ELR (cell line): ENCODE measurements around the gene TSPOAP1.

Source experiments
- DNase-seq: peaks from one replicate; pipeline ENCODE4 v3.0.0-alpha.2; 2015; ENCODE audit warnings: low read depth

The TSPOAP1 gene

DNA sequence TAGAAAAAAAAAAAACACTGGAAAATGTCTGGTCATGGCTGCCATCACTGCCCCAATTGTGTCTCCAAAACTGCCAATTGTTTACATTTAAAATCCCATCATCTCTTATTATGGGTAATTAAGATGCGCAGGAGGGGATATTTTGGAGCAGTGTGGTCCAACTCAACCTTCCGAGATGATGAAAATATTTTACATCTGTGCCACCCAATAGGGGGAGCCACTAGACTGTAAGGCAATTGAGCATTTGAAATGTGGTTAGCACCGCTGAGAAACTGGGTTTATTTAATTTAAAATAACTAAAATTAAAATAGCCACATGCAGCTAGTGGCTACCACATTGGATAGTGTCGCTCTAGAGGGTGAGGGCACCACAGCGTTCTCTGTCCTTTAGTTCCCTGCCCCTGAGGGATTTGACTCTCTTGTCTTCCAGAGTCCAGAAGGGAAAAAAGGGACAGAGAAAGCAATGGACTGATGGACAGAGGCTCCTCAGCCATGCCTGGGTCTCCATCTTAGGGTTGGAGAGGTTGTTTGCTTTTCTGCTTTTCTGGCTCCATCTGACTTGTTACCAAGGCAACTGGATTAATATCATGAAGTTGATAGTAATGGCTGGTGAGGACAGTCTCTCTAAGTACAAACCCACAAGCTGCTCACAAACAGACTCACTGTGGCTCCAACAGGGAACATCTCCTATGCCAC, 51.3 kb downstream of the TSPOAP1 start:
- DNase-seq, result peak; percentile 38

DNA sequence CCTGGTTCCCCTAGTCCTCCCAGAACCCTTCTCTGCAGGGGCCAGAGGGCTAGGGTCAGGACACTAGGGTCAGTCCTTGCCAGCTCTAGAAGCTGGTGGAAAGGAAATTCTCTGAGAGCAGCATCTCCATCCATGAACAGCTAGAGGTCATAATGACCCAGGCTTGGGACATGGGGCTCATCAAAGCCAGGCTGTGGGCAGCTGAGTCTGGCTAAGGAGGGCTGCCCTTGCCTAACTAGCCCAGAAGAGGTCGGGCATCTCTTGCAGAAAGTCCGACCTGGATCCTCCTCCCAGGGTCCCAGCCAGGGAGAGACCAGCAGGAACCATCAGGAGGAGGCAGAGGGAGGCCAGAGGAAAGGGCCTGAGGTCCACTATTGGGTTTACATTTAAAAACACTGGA, 52.2 kb downstream of the TSPOAP1 start:
- no peak for DNase-seq

DNA sequence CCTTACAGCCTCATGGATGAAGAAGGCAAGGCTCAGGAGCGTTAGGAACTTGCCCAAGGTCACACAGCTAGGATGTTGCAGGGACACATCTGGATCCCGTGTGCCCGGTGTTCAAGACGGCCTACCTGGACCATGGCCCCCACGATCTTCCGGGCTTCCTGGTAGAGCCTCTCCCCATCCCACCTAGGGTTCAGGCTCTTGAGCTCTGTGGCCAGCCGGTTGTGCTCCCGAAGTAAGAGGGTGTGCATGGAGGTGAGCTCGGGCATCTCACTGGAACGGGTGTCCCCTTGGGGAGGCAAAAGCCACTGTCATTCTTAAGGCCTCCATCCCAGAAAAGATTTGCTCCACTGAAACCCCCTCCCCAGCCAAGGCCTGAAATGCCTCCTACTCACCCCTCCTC, 53.2 kb downstream of the TSPOAP1 start:
- DNase-seq, result no peak

DNA sequence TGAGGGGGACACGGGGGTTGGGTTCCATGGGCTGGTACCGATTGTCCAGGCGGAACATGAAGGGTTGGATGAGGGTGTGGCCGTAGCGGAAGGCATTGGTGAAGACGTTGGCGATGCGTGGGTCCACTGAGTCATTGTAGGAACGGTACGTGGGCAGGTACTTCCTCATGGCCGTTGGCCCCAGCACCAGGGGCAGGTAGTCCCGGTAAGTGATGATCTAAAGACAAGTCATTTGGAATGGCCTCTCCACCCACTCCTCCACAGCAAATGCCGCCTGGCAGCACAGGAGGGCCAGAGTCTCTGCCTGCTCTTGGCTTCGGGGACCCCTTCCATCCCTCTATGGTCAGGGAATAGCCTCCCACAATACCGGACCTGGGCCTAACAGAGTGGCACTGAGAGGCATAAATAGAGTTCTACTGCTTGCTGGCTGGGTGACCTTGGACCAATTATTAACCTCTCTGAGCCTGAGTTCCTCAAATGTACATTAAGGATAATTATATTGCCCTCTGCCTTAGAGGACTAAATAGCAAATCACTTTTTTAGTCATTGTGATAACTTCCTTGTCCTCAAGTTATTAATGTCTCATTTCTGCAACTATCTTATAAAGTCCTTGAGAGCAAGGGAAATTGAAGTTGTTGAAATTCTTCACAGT, 55.0 kb downstream of the TSPOAP1 start:
- no peak for DNase-seq

DNA sequence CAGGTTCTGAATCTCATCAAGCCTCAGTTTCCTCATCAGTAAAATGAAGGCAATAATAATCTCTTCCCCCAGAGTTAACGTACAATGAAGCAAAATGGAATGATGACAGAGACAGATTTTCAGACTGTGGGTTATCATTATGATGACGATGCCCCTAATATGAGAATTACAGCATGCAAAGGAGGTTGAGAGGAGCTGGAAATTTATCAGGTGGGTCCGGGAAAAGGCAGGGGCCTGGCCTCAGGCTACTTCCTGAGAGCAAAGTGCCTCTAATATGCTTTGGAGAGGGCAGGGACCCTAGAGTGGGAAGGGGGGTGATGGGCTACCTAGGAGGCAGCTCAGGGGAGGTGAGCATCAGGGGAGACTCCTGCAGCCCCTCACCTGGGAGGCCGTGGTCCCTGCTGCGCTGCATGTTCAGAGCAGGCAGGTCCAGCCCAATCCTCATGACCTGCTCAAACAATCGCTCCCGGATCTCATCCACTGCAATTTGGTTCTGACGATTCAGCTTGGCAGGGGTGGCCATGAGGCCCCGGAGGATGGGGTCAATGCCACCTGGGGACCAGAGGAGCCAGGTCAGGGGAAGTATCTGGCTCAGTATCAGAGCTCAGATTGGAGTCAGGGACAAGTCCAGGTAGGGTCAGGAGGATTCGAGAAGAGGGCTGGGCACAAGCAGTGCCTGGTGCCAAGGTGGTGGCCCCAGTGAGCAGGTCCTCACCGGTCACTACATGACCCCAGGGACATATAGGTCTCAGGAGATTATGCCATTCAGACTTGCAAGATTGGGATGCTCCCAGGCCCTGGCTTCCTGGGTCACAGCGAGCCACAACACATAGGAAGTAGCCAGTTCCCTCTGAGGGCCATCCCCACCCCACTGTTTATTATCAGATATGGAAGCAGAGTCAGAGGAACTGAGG, 56.0 kb downstream of the TSPOAP1 start:
- no peak for DNase-seq

DNA sequence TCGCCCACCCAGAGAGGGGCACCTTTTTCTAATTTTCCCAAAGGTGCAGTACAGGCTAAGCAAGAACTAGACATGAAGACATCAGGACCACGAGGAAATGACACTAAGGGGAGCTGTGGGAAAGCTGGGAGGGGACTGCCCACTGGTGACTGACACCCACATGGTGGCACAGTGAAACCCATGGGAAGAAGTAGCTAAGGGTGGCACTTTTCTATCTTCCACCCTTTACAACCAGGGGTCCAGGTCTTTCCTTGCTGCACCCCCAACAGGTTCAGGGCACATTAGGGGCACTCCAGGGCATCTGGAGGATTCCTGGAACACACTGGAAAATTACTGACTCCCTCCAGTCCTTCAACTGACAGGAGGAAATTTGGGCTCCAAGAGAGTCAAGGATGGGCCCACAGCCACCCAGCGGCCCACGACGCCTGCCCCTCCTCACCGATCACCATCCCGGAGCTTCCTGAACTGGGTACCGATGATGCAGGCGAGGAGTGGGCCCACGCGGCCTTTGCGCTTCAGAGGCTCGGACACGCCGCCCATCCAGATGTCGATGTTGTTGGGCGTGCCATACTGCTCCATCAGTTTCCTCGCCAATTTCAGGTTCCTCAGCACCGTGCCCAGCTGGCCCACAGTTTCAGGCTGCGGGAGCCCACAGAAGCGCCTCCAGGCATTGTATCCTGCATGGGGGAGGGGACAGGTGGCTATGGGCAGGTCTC, 57.2 kb downstream of the TSPOAP1 start:
- no peak for DNase-seq

DNA sequence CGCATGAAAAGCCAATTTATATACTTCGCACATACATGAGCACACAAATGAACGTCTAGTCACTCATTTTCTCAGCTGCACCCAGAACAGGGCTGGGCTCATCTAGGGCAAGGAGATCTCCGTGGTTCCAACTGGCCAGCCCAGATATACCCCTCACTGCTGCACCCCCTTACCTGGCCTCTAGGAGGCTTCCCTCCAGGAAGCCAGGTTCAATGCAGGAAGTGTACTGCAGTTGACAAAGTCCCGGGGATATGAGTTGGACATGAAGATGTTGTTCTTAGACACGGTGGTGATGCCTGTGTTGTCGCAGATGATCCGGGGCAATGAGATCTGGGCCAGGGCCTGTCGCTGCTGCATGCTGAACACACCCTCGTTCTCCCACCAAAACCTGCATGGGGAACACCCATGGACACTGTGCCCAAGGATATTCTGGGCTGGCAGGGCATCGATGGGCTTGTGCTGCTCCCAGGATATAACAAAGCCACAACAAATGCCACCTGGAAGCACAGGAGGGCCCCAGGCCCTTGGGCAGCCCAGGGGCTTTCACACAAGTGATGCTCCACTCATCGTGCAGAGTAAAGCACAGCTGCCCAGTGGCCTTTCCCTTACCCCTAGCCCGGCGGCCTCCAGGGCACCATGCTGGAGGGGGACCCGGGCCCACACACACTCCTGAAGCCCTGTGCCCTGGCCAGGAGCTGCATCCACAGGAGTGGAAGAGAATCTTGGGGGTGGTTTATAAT, 57.9 kb downstream of the TSPOAP1 start:
- DNase-seq, result no peak

DNA sequence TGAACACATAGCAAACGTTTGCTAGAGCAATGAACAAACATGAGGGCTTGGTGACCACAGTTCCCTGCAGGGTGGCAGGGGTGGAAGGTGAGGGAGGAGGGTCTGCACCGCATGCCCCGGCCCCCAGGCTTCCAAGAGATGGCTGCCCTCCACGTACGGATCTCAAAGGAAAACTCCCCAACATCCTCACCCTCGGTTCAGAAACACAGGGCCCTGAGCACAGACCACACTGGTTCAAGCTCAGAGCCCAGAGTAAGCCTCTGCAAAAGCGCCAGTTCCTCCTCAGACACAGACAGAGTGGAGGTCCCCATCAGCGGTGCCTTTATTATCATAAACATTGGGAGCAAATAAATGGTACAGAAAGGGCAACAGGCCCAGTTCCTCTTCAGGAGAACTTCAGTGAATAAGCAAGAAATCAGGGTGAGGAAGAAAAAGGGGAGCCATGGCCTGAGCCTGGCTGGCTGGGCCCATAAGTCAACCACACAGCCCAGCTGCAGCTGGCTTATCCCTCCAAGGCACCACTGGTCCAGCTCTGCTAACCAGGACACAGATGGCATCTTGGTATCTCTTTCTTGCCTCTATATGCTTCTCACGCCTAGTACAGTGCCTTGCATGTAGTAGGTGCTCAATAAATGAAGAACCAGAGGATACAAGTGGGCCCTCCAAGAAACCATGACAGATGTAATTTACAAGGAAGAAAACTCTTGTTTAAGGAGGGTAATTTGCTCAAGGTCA, 58.9 kb downstream of the TSPOAP1 start:
- no peak for DNase-seq

DNA sequence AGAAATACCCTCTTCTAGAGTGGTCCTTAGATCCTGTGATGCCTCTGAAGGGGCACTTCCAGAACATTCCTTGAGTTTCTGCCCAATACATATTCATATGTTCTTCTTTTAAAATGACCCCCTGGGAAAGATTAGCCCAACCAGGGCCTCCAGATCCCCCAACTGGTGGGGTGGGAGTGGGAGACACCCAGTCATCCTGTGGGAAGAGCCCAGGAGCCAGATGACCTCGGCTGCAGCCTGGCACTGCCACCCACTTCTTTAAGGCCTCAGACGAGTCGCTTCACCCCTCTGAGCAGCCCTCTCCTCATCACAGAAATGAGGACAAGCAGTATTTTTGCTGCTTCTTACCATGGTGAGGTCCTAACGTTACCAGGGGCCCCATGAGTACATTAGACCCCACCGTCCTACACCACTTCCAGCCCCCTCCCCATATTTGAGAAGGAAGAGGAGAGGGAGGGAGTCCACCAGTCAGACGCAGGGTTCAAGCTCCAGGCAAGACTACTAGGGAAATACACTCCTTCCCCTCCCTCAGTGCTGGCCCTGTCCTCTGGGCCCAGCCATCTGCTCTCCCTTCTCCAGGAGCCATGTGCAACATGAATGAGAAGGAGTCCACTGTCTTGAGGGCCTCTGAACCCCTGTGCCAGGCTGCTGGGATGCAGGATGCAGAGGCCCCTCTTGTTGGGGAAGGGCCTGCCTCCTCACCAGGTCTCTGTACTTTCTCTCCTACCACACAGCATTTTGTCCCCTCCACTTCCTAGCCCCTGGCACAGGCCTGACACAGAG, 59.6 kb downstream of the TSPOAP1 start:
- DNase-seq, result no peak

DNA sequence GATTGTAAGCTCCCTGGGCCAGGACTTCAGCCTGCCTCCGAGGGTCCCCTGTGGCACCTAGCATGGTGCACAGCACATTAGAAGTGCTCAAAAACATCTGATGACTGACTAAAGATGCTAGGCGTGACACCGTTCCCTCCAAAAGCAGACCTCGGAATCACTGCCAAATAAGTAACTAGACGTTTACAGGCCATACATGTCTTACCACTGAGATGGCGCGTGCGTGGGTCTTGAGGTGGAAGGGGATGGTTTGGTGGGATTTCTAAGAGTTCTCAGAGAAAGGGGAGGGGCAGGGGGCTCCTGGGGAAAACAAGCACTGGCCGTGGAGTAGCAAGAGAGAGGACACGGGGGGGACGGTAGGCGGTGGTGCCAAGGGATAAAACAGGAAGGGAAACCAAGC, 60.3 kb downstream of the TSPOAP1 start:
- no peak for DNase-seq

DNA sequence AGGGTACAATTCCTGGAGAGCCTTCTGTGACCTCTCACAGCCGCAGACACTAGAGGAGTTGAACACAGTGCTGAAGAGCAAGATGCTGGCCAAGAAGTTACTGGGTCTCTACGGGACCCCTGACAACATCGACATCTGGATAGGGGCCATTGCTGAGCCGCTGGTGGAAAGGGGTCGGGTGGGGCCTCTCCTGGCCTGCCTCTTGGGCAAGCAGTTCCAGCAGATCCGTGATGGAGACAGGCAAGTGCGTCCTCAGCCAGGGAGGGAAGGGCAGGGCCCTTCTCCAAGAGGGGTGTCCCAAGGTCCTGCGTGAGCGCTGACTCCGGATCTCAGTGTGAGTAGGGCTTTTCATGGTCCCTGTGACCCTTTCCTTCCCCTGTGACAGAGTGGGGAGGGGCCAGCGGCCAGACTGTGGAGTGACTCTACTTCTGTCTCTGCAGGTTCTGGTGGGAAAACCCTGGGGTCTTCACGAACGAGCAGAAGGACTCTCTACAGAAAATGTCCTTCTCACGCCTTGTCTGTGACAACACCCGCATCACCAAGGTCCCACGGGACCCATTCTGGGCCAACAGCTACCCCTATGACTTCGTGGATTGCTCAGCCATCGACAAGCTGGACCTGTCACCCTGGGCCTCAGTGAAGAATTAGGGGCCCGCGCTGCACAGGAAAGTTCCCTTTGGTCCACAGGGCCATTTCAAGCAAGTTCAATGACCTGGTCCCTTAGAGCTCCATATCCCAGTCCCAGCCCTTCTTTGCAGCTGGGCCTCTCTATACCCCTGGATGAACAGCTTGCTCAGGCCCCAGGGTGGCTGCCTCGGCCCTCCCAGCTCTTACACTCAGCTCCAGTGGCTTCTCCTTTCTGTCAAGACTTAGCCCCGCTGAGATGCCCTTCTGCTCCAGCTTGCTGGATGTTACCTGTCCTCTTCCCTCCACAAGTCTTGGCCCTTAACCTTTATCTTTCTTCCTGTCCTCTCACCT, 61.0 kb downstream of the TSPOAP1 start:
- DNase-seq, result no peak

DNA sequence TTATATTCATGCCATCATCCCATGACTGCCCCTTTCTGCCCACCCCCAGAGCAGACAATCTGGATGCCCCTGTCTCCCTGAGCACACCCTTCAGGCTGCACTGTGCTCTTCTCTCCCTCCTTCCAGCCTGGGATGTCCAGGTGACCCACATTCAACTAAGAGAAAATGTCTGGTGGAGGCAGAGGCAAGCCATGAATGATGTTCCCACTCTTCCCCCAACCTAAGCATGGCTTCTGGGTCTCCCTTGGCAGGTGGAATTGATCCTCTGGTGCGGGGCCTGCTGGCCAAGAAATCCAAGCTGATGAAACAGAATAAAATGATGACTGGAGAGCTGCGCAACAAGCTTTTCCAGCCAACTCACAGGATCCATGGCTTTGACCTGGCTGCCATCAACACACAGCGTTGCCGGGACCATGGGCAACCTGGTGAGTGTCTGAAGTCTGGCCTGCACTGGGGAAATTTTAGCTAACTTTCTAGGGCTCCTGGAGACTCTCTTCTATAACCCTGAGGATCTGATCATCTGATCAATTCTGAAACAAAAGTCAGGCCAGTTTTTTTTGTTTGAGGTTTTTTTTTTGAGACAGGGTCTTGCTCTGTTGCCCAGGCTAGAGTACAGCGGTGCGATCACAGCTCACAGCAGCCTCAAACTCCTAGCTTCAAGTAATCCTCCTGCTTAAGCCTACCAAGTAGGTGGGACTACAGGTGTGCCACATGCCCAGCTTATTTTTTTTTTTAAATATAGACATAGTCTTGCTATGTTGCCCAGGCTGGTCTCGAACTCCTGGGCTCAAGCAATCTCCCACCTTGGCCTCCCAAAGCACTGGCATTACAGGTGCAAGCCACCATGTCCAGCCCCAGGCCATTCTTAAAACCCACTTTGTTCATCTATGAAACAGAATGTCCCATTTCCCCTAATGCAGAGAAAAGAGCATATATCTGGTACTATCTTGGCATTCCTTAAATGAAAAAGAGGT, 62.4 kb downstream of the TSPOAP1 start:
- no peak for DNase-seq

DNA sequence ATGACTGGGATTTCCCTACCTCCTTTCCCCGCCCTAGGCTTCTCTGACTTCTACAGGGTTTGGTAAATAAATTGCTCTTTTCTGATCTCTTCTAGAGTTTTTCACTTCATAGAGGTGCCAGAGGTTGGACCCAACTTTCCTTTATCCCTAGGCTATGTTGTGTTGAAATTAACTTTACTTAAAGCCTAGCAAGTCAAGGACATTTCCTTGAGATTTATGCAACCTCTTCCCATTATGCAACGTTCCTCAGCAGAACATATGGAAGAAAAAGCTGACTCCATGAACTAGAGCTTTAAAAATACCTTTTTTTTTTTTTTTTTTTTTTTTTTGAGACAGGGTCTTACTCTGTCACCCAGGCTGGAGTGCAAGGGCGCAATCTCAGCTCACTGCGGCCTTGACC, 63.3 kb downstream of the TSPOAP1 start:
- DNase-seq, result no peak

DNA sequence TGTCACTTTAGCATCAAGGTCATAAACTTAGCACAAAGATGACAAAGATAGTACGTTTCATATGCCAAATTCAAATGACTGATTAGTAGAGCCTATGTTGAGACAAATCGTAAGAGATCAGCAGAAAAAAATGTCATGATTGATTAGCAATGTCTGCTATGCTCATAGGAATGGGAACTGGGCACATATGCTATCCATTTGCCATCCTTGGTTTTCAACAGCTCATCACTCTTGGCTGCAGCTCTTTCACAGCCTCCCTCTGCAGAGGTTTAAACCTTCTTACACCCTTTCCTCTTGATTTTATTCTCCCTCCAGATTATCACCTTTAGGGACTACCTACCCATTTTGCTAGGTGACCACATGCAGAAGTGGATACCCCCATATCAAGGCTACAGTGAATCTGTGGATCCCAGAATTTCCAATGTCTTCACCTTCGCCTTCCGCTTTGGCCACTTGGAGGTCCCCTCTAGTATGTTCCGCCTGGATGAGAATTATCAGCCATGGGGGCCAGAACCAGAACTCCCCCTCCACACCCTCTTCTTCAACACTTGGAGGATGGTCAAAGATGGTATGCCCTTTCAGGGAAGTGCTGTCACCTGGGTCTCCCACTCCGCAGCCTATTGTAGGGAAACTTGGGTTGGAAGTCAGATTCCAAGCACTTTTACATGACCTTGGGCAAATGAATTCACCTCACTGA, 64.0 kb downstream of the TSPOAP1 start:
- DNase-seq, result no peak

DNA sequence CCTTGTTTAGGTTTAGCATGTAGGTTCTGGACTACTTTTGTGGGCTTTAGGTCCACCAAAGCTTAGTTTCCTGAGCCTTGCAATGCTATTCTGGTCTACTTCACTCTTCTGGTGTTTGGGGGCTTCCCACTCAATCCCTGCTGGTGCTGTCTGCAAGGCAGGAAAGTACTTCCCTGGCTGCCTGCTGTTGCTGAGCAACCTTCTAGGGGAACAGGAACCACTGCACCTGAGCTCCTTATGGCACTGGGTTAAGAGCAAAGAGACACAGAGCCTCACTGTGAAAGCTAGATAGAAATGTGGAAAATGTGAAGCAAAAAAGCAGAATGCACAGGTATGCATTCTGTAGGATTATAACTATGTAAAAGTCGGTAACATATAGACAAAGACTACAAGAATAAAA, 64.8 kb downstream of the TSPOAP1 start:
- DNase-seq, result no peak

DNA sequence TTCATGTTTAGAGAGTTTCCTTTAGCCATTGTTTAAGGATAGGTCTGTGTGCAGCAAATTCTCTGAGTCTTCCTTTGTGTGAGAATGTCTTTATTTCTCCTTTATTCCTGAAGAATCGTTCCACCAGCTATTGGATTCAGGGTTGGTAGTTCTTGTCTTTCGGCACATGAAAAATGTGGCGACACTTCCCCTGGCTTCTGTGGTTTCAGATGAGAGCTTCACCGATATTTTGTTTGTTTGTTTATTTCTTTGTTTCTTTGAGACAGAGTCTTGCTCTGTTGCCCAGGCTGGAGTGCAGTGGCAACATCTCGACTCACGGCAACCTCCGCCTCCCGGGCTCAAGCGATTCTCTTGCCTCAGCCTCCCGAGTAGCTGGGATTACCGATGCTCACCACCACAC, 66.4 kb downstream of the TSPOAP1 start:
- no peak for DNase-seq

DNA sequence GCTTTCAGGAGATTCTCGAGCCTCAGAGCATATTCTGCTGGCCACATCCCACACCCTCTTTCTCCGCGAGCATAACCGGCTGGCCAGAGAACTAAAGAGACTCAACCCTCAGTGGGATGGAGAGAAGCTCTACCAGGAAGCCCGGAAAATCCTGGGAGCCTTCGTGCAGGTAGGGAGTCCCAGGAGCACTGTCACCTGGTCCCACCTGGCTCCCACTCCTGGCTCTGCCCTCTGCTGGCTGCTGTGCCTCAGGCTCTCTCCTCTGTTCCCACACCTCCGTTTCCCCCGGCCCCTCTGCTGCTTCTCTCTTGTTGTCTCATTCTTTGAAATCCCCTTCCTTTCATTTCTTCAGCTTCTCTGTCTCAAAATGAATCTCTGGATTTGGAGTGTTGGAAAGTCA, 73.8 kb downstream of the TSPOAP1 start:
- DNase-seq, result no peak
